NCI-H2196 treated with DMSO at 0.1 percent for 48 hours (cell line): ENCODE results near the gene METTL26.

ENCODE experiments used
- DNase-seq: peaks from one replicate; lab custom pipeline; 2025; ENCODE audit not compliant: unreplicated experiment; lab: John Stamatoyannopoulos, UW

Gene METTL26

DNA sequence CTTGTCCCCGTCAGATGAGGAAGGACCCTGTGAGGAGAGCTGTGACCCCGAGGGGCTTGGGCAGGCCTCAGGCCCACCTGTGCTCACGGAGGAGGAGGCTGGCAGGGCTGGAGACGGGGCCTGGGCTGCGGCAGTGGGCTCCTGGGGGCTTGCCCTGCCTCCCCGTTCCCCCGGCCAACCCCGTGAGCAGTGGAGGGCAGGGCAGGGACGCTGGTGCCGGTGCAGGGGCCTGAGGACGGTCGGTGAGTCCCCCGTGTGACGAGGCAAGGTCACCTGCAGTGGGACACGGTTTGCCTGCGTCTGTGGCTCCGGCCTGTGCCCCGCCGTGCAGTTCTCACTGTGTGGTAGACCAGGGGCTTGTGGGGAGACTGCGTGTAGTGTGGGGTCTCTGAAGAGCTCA lies 23.5 kb upstream of the METTL26 start:
- no peak for DNase-seq

- DNase-seq: no peak
Observed at GRCh38 chr16:658679-659571, 22.8 kb upstream of the METTL26 start.

DNA sequence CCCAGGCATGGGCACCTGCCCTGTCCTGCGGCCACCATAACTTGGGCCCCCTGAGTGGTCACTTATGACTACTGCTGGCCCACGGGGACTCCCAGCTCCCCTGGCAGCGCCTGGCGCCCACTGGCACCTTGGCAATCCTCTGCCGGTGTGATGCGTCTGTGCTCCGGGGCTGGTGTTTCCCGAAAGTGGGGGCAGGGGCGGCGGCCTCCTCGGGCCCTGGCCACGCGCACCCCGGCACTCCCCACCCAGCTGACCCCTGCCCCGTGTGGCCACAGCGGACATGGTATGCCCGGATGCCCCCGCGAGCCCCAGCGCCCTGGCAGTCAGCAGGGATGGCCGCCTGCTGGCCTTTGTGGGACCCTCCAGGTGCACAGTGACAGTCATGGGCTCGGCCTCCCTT lies 21.4 kb upstream of the METTL26 start:
- no peak for DNase-seq

DNA sequence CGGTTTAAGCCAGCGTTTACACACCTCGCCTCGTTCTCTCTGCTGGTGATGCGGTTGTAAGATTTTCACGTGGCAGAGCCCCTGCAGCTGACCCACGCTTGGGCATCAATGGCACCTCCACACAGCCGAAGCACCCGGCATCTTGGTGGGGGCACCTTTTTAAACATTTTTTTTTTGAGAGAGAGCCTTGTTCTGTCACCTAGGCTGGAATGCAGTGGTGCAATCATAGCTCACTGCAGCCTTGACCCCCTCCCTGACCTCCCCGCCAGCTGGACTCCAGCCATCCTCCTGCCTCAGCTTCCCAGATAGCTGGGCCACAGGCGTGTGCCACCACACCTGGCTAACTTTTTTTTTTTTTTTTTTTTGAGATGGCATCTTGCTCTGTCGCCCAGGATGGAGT lies 17.9 kb upstream of the METTL26 start:
- no peak for DNase-seq

GRCh38 chr16:652454-653305 lies 16.6 kb upstream of the METTL26 start:
- no peak for DNase-seq

- no peak for DNase-seq
Observed at GRCh38 chr16:651844-652243, 15.7 kb upstream of the METTL26 start.

GRCh38 chr16:649631-650030 lies 13.5 kb upstream of the METTL26 start:
- DNase-seq: no peak

DNA sequence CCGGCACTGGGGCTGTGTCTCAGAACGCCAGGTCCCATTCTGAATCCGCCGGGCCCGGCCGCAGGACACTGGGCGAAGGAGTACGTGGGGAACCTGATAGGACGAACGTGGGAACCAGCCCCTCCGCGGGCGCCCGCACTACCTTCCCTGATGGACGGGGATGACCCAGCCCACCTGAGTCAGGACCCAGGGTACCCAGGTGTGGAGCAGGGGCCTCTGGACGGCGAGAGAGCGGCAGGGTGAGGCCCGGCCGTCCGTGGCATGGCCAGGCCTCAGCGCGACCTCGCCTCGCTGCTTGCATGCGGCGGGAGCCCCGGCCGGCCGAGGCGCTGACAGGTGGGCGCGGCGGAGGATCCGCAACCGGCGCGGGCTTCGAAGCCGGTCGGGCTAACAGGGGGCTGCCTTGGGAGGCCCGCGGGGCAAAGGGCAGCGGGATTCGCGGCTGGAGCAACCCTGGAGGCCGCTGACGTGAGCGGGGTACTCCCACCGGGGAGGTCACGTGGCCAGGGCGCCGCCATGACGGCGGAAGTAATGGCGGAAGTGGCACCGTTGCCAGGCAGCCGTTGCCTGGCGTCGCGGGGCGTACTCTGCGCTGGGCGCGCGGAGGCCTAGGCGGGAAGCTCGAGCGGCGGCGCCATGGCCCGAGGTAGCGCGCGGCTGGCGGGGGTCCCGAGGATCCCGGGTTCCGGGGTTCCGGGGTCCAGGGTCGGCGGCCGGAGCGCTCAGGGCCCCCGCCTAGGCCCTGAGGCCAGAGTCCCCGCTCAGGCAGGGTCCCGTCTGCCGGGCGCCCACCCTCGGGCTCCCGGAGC lies 12.9 kb upstream of the METTL26 start, which contains the start of gene WDR90:
TSS of gene WDR90 (plus strand) at position 585 of the 809 bp plus-strand sequence. CDS start at position 637, 52 bp downstream.
- DNase-seq: peak; percentile 80

DNA sequence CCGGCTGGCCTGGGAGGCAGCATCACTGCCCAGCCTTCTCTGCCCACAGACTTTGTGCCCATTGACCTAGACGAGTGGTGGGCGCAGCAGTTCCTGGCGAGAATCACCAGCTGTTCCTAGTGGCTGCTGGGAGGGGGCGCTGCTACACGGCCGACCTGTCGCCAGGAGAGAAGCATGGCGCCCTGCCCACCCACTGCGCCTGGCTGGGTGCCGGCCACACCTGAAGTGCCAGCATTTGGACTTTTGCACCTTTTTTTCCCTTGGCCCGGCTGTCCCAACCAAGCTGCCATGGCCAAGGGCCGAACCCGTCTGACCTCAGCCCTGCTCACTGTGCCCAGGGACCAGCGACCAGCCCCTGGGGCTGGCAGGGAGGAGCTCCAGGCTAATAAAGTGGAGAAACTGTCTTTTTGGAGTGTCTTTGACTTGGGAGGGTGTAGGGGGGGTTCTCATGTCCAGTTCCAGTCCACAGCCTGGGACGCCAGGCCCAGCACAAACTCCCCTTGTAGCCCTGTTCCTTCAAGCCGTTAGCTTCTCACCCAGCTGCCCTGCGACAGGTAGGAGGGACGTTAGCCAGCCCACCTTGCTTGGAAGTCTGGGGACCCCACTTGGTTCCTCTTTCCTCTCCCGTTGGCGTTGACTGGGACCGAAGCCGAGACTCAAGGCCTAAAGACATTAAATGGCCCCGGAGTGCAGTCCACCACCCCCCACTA lies 12.1 kb upstream of the METTL26 start:
- DNase-seq: peak; percentile 61

DNA sequence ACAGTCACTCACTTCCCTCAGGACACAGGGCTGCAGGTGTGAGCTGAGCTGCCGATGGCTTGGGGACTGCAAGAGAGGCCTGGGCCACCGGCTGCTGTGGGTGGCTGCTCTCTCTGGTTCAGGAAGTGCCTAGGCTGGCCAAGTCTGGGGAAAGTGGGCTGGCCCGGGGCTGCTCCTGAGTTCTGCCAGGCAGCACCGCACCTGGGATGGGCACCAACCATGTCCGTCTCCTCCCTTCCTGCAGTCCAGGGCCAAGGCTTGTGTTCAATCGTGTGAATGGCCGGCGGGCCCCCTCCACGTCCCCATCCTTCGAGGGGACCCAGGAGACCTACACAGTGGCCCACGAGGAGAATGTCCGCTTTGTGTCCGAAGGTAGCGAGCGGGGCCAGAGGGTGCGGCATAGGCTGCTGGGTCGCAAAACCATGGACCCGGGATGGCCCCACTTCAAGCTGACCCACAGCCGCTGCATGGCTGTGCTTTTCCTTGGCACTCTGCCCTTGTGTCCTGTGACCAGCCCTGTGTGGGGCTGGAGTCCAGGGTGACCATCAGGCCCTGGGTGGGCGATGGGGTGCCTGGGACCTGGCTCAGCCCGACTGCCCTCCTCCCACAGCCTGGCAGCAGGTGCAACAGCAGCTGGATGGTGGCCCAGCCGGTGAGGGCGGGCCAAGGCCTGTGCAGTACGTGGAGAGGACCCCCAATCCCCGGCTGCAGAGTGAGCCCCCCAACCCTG lies 11.2 kb upstream of the METTL26 start:
- DNase-seq: no peak

GRCh38 chr16:646679-647172 lies 10.6 kb upstream of the METTL26 start:
- DNase-seq: no peak

GRCh38 chr16:645852-646678 lies 10.0 kb upstream of the METTL26 start:
- no peak for DNase-seq

DNA sequence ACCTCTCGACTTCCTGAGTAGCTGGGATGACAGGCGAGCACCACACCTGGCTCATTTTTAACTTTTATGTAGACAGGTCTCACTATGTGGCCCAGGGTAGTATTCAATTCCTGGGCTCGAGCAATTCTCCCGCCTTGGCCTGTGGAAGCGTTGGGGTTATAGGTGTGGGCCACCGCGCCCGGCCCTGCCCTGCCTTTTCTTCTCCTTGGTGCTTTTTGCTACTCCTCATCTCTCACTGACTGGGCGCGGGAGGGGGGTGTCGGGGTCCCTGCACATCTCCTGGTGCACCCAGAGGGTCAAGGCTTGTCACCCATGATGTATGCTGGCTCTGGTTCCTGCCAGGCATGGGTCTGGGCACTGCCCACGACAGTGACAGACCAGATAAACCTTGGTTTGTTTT lies 8.5 kb upstream of the METTL26 start:
- DNase-seq: no peak

- no peak for DNase-seq
Observed at GRCh38 chr16:643050-643368, 6.9 kb upstream of the METTL26 start.

GRCh38 chr16:642189-643049 lies 6.3 kb upstream of the METTL26 start:
- DNase-seq: peak; percentile 37

DNA sequence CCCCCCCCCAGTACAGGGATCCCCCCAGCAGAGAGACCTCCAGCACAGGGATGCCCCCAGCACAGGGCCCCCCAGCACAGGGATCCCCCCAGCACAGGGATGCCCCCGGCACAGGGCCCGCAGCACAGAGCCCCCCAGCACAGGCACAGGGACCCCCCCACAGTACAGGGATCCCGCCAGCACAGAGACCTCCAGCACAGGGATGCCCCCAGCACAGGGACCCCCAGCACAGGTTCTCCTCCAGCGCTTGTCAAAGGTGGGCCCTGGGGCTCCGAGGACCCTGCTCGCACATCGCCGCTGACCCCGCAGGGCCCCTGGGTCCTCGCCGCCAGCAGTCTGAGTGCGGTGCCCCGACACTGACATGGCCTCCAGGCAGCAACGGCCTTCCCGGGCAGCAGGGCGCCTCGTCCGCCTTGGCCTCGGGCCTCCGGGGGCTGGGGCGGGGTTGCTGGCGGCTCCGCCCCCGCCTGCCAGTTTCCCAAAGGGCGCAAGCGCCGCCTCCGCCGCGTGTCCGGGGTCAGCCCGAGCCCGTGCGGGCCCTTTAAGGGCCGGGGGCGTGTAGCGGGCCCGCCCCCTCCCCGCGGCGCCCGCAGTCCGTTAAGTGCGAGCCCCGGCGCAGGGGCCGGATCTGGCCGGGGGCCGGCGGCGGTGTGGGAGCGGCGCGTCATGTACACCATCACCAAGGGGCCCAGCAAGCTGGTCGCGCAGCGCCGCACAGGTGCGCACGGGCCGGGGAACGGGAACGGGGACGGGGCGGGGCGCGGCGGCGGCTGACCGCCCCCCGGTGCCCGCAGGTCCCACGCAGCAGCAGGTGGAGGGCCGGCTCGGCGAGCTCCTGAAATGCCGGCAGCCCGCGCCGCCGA lies 5.5 kb upstream of the METTL26 start, which contains the start of gene MCRIP2:
TSS of gene MCRIP2 (plus strand) at position 503 of the 863 bp plus-strand sequence. CDS start at position 667, 164 bp downstream.
- peak; percentile 66 for DNase-seq

DNA sequence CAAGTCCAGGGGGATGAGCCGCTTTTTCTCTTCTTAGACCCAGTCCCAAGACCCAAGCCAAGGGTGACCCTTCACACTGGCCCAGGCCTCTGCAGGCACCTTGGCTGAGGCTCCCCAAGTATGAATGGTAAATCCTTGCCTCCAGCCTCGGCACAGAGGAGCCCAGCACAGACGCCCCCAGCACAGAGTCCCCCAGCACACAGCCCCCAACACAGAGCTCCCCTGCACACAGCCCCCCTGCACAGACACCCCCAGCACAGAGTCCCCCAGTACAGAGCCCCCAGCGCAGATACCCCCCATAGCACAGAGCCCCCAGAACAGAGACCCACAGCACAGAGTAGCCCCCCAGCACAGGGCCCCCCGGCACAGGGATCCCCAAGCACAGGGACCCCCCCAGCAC lies 4.5 kb upstream of the METTL26 start:
- no peak for DNase-seq
